HEK293 (cell line): ENCODE data around the gene SPTBN5.

Experiments
- CTCF ChIA-PET: fragments of 350-600 bp; formaldehyde crosslinking; extraction: SDS; loops from one replicate; lab custom pipeline; 2021; ENCODE audit warnings: antibody characterized with exemption; lab: Yijun Ruan, JAX
- POLR2A ChIA-PET: fragments of 300-600 bp; formaldehyde crosslinking; extraction: SDS; loops from one replicate; lab custom pipeline; 2020; ENCODE audit warnings: antibody characterized with exemption, inconsistent platforms; lab: Yijun Ruan, JAX
- H3K27ac ChIP-seq: fragments of 200-500 bp; sonication (Bioruptor generic); 2 replicates; pipeline ENCODE4 v1.5.1; 2014; ENCODE audit warnings: low read depth, low read length, control low read depth, inconsistent platforms; ENCODE audit errors: extremely low read depth
- H3K36me3 ChIP-seq, 2 experiments: fragments of 200-500 bp in 1 of 2; sonication (Bioruptor generic) in 1 of 2; 1 replicate in 1 of 2; 2 replicates in 1 of 2; pipeline ENCODE4 v1.5.1; 2014 to 2017; ENCODE audit warnings: inconsistent platforms in 2 of 2, low read length in 2 of 2; ENCODE audit not compliant: control insufficient read depth in 2 of 2, insufficient read depth in 1 of 2
- H3K4me1 ChIP-seq: fragments of 200-500 bp; sonication (Bioruptor generic); 2 replicates; pipeline ENCODE4 v1.5.1; 2014; ENCODE audit warnings: mild to moderate bottlenecking, low read length, inconsistent platforms; ENCODE audit not compliant: control insufficient read depth, insufficient read depth
- H3K4me3 ChIP-seq: 2 replicates; pipeline ENCODE4 v1.5.1; 2011; ENCODE audit warnings: low read depth, mild to moderate bottlenecking, control low read depth, low read length, moderate library complexity
- H3K9me3 ChIP-seq: fragments of 200-500 bp; sonication (Bioruptor generic); 2 replicates; pipeline ENCODE4 v1.5.1; 2014; ENCODE audit warnings: low read depth, low read length, inconsistent platforms; ENCODE audit not compliant: control insufficient read depth, insufficient read depth
- FEZF1 ChIP-seq: fragments of 450-650 bp; formaldehyde crosslinking; IDR thresholded peaks from 2 replicates; pipeline ENCODE4 v1.5.1; 2016; ENCODE audit warnings: missing biosample characterization, missing genetic modification characterization
- HOXA7 ChIP-seq: sonication (generic); formaldehyde crosslinking; IDR thresholded peaks from 2 replicates; pipeline ENCODE4 v1.8.1; 2022; ENCODE audit warnings: missing genetic modification reagents, borderline replicate concordance
- OVOL3 ChIP-seq: fragments of 450-650 bp; formaldehyde crosslinking; IDR thresholded peaks from 2 replicates; pipeline ENCODE4 v1.5.1; 2016; ENCODE audit warnings: missing biosample characterization, missing genetic modification characterization
- PATZ1 ChIP-seq: fragments of 450-650 bp; formaldehyde crosslinking; IDR thresholded peaks from 2 replicates; pipeline ENCODE4 v1.5.1; 2016; ENCODE audit warnings: missing biosample characterization, missing genetic modification characterization
- PRDM1 ChIP-seq: fragments of 450-650 bp; formaldehyde crosslinking; IDR thresholded peaks from 2 replicates; pipeline ENCODE4; 2016; ENCODE audit warnings: missing biosample characterization, missing genetic modification characterization
- PRDM4 ChIP-seq: fragments of 450-650 bp; formaldehyde crosslinking; IDR thresholded peaks from 2 replicates; pipeline ENCODE4 v1.5.1; 2017; ENCODE audit warnings: missing biosample characterization, missing genetic modification characterization
- ZBTB11 ChIP-seq: fragments of 450-650 bp; formaldehyde crosslinking; conservative IDR thresholded peaks from 2 replicates; pipeline ENCODE4 v1.5.1; 2016; ENCODE audit warnings: low read depth, missing biosample characterization, missing genetic modification characterization
- ZBTB17 ChIP-seq: fragments of 450-650 bp; formaldehyde crosslinking; IDR thresholded peaks from 2 replicates; pipeline ENCODE4 v1.5.1; 2016; ENCODE audit warnings: missing biosample characterization, missing genetic modification characterization
- ZNF157 ChIP-seq: fragments of 450-650 bp; formaldehyde crosslinking; IDR thresholded peaks from 2 replicates; pipeline ENCODE4 v1.5.1; 2016; ENCODE audit warnings: missing biosample characterization, missing genetic modification characterization
- ZNF221 ChIP-seq: fragments of 450-650 bp; formaldehyde crosslinking; IDR thresholded peaks from 2 replicates; pipeline ENCODE4 v1.5.1; 2017; ENCODE audit warnings: missing biosample characterization, missing genetic modification characterization, borderline replicate concordance
- ZNF23 ChIP-seq: fragments of 450-650 bp; formaldehyde crosslinking; IDR thresholded peaks from 2 replicates; pipeline ENCODE4 v1.5.1; 2016; ENCODE audit warnings: missing biosample characterization, missing genetic modification characterization, borderline replicate concordance
- ZNF302 ChIP-seq: fragments of 450-650 bp; formaldehyde crosslinking; IDR thresholded peaks from 2 replicates; pipeline ENCODE4 v1.5.1; 2016; ENCODE audit warnings: missing biosample characterization, missing genetic modification characterization, low read depth
- ZNF362 ChIP-seq: fragments of 450-650 bp; formaldehyde crosslinking; IDR thresholded peaks from 2 replicates; pipeline ENCODE4 v1.5.1; 2016; ENCODE audit warnings: missing biosample characterization, missing genetic modification characterization
- ZNF510 ChIP-seq: fragments of 450-650 bp; formaldehyde crosslinking; IDR thresholded peaks from 2 replicates; pipeline ENCODE4 v1.5.1; 2018; ENCODE audit warnings: mild to moderate bottlenecking, missing genetic modification characterization, missing biosample characterization; ENCODE audit not compliant: insufficient replicate concordance
- ZNF629 ChIP-seq: fragments of 450-650 bp; formaldehyde crosslinking; IDR thresholded peaks from 2 replicates; pipeline ENCODE4 v1.5.1; 2017; ENCODE audit warnings: missing biosample characterization, missing genetic modification characterization
- ZNF639 ChIP-seq: fragments of 450-650 bp; formaldehyde crosslinking; IDR thresholded peaks from 2 replicates; pipeline ENCODE4 v1.5.1; 2016; ENCODE audit warnings: missing biosample characterization, missing genetic modification characterization
- ZNF704 ChIP-seq: fragments of 450-650 bp; formaldehyde crosslinking; IDR thresholded peaks from 2 replicates; pipeline ENCODE4 v1.5.1; 2016; ENCODE audit warnings: missing biosample characterization, missing genetic modification characterization
- ZNF707 ChIP-seq: fragments of 450-650 bp; formaldehyde crosslinking; IDR thresholded peaks from 2 replicates; pipeline ENCODE4 v1.5.1; 2016; ENCODE audit warnings: missing biosample characterization, missing genetic modification characterization
- ZSCAN16 ChIP-seq: fragments of 450-650 bp; formaldehyde crosslinking; IDR thresholded peaks from 2 replicates; pipeline ENCODE4 v1.5.1; 2016; ENCODE audit warnings: missing biosample characterization, missing genetic modification characterization
- ZSCAN18 ChIP-seq: fragments of 450-650 bp; formaldehyde crosslinking; IDR thresholded peaks from 2 replicates; pipeline ENCODE4 v1.5.1; 2016; ENCODE audit warnings: missing biosample characterization, missing genetic modification characterization

SPTBN5 gene

GRCh38 chr15:41849861-41850260, 44.0 kb downstream of the SPTBN5 start (continued):
- TF ChIP-seq ZNF302 (tag by site-specific recombination) (no peak), ZNF362 (no peak)

GRCh38 chr15:41849204-41849603, 44.6 kb downstream of the SPTBN5 start:
- TF ChIP-seq ZBTB17 (tag by site-specific recombination) (no peak), PATZ1 (no peak), ZNF629 (tag by site-specific recombination) (no peak), ZNF221 (tag by site-specific recombination) (no peak), ZBTB11 (tag by site-specific recombination) (no peak), ZNF704 (no peak), HOXA7 (CRISPR knock-in tag) (no peak), FEZF1 (tag by site-specific recombination) (no peak), ZSCAN16 (tag by site-specific recombination) (no peak), PRDM1 (no peak), ZNF707 (tag by site-specific recombination) (no peak), ZNF157 (no peak), ZSCAN18 (tag by site-specific recombination) (no peak), OVOL3 (tag by site-specific recombination) (no peak), ZNF639 (tag by site-specific recombination) (no peak), ZNF23 (tag by site-specific recombination) (no peak), PRDM4 (tag by site-specific recombination) (no peak), ZNF510 (tag by site-specific recombination) (no peak)
- ChIA-PET POLR2A (no interaction called here), CTCF (no interaction called here)
- no peak overlapping the region for H3K27ac ChIP-seq
- H3K9me3 ChIP-seq = no peaks in the 10 kb centered on the region
- H3K36me3 ChIP-seq = peaks cover 0 to 15% of the 10 kb centered on the region in 2 experiments; a peak in 1 of 3 replicates
- H3K4me1 ChIP-seq = no peaks in the 10 kb centered on the region
- H3K4me3 ChIP-seq = no peak overlapping the region
